Measurements from ENCODE around the gene EMP2.

DNA sequence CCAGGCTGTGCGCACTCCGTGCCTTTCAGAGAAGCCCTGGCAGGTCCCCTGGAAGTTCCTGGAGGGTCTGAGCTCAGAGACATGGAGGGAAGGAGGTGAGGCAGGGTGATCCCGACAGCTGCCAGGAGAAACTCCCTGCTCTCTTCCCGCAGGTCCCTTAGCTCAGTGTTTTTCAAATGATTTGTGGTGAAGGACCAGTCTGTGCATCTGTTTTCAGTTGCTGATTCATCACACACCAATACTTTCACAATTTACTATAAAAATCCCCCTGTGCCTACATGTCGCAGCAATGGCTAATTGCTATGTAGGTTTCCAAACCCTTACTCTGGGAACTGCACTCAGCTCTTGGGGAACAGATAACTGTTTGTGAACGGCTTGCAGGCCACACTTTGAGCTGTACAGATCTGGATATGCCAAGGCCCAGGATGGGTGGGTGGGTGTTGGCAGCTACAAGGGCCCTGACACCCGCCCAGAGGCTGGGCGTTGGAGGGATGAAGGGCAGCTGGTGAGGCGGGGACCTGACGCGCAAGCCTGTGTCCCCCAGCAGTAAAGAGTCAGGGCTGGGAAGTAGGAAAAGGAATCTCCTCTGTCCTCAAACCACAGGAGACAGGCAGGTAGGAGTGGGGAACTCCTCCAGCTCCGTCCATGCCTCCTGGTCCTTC lies 20.5 kb upstream of the EMP2 start:
- TF ChIP-seq POLR2A (IDR thresholded peaks at IDR 0.05): no peak
- no peak for TF ChIP-seq CTCF (IDR thresholded peaks at IDR 0.05)
